Choroid plexus epithelial cell (primary cell): Measurements from ENCODE around the gene PHTF1.
"Not testable (repeated sequence)": the region's sequence is repeated elsewhere in the genome, so short reads cannot be mapped to it uniquely, and the experiment has no call there.

ENCODE experiments used
- DNase-seq: peaks from one replicate; pipeline ENCODE4 v3.0.0-alpha.2; 2010; ENCODE audit warnings: low read depth
- H3K4me3 ChIP-seq: 2 replicates; pipeline ENCODE4 v1.5.1; 2011; ENCODE audit warnings: low read depth, mild to moderate bottlenecking, control low read depth, low read length, moderate library complexity
- CTCF ChIP-seq: conservative IDR thresholded peaks from 2 replicates; pipeline ENCODE4 v1.5.1; 2011; ENCODE audit warnings: low read depth, mild to moderate bottlenecking, control low read depth, inconsistent platforms, low read length, moderate library complexity

Gene PHTF1

GRCh38 chr1:113761937-113762336 is 2.7 kb upstream of the PHTF1 start:
- TF ChIP-seq CTCF = no peak

DNA sequence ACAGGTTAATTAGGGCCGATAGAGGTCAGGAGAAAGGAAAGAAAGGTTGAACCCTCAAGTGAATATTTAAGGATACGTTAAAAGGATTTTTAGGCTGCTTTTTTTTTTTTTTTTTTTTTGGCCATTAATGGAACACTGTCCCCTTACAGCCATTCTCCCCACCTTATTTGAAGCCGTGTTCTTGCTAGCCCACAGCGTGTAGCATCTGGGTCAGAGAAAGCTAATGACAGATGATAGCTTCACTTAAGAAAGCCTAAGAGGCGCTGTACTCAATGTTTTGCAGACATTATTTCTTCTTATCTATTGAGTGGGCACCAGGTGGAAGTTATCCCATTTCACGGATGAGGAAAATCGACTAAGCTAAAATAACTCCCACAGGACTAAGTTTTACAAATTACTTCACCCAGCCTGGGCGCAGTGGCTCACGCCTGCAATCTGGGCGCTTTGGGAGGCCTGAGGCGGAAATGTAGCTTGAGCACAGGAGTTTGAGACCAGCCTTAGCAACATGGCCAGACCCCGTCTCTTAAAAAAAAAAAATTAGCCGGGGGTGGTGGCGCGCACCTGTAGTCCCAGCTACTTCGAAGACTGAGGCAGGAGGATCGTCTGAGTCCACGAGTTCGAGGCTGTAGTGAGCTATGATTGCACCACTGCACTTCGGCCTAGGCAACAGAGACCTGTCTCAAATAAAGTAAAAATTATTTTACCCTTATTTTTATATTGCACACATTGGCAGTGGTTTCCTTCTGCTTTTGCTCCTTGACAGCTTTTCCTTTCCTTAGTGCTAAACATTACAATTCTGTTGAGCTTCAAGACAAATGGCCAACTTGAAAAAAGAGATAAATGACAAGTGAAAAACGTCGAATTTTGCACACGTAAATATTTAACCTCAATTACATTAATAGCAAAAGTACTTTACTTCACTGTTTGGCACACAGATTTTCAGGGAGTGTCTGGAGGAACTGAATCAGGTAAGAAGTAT is 1.1 kb upstream of the PHTF1 start:
- DNase-seq = no peak
- peak overlapping the region; percentile 84 for H3K4me3 ChIP-seq

More at GRCh38 chr1:113761937-113762336, 2.7 kb upstream of the PHTF1 start:
- no peak overlapping the region for H3K4me3 ChIP-seq
- DNase-seq = no peak

GRCh38 chr1:113758631-113759332 is 504 bp downstream of the PHTF1 start:
- TF ChIP-seq CTCF = no peak
- peak overlapping the region; percentile 84 for H3K4me3 ChIP-seq
- DNase-seq = peak; percentile 38

More for the DNA sequence above, 1.1 kb upstream of the PHTF1 start:
- TF ChIP-seq CTCF = no peak

- H3K4me3 ChIP-seq = no peak overlapping the region
- DNase-seq = no peak
- TF ChIP-seq CTCF = no peak
These were observed 2.8 kb downstream of the PHTF1 start for GRCh38 chr1:113756461-113756860.

DNA sequence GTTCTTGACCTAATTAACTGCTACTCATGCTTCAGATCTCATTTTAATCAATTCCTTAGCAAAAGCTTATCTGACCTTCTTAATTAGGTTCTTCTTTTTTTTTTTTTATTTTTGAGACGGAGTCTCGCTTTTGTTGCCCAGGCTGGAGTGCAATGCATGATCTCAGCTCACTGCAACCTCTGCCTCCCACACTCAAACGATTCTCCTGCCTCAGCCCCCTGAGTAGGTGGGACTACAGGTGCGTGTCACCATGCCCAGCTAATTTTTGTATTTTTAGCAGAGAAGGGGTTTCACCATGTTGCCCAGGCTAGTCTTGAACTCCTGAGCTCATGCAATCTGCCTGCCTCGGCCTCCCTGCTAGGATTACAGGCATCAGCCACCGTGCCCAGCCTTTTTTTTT is 6.0 kb downstream of the PHTF1 start:
- DNase-seq, H3K4me3 ChIP-seq: not testable (repeated sequence)

- no peak overlapping the region for H3K4me3 ChIP-seq
- no peak for TF ChIP-seq CTCF
- DNase-seq = no peak
These were observed 7.8 kb downstream of the PHTF1 start for GRCh38 chr1:113751516-113751915.

DNA sequence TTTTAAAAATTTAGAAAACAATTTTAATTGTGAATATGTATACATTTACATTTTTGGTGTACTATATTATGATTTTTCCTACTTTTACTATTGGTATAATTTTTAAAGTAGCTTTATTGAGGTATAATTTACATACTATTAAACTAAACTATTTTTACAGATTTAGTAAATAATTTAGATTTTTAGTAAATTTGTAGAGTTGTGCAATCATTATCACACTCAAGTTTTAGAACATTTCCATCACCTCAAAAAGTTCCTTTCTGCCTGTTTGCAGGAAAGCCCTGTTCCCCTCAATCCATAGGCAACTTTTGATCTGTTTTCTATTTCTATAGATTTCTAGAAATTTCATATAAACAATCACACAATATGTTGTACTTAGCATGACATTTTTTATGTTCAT is 8.2 kb downstream of the PHTF1 start:
- TF ChIP-seq CTCF = no peak
- DNase-seq = no peak
- H3K4me3 ChIP-seq = no peak overlapping the region
